Upper lobe of left lung (tissue), 6 donors: ENCODE results near the gene NIN. TPM values are rescaled to one million over a fixed set of nuclear protein-coding genes. Genes with fewer than 3 reads are reported as not detected.

Experiments
- ATAC-seq, 2 donors: fragments of 200-7000 bp; cut with Tn5 transposase; one replicate each; pipeline ENCODE4 v1.9.1; 2022; ENCODE audit warnings: mild to moderate bottlenecking in 2 of 2, moderate library complexity in 2 of 2; ENCODE audit not compliant: low FRiP score in 2 of 2
- DNase-seq, 2 donors: peaks; one replicate each; pipeline ENCODE4 v3.0.0-alpha.2; 2019 to 2020
- H3K27ac ChIP-seq, 4 donors: fragments of 200-600 bp; sonication (generic); one replicate each; pipeline ENCODE4 v1.5.1; 2016 to 2019
- H3K27me3 ChIP-seq, 4 donors: fragments of 200-600 bp; sonication (generic); one replicate each; pipeline ENCODE4 v1.5.1; 2017 to 2019
- H3K36me3 ChIP-seq, 4 donors: fragments of 200-600 bp; sonication (generic); one replicate each; pipeline ENCODE4 v1.5.1; 2016 to 2019
- H3K4me1 ChIP-seq, 4 donors: fragments of 200-600 bp; sonication (generic); one replicate each; pipeline ENCODE4 v1.5.1; 2018 to 2019
- H3K4me3 ChIP-seq, 4 donors: fragments of 200-600 bp; sonication (generic); one replicate each; pipeline ENCODE4 v1.5.1; 2017 to 2019; ENCODE audit warnings: mild to moderate bottlenecking in 2 of 4, moderate library complexity in 1 of 4
- H3K9me3 ChIP-seq, 4 donors: fragments of 200-600 bp; sonication (generic); one replicate each; pipeline ENCODE4 v1.5.1; 2018 to 2019
- EP300 ChIP-seq, 4 donors: sonication (generic); formaldehyde crosslinking; IDR thresholded peaks; one replicate each; pipeline ENCODE4 v1.5.1; 2017; ENCODE audit warnings: antibody characterized with exemption in 4 of 4, control low read depth in 2 of 4
- POLR2A ChIP-seq, 4 donors: fragments of 450-650 bp; IDR thresholded peaks; one replicate each; pipeline ENCODE4 v1.5.1; 2016 to 2017; ENCODE audit warnings: antibody characterized with exemption in 4 of 4, mild to moderate bottlenecking in 2 of 4
- POLR2AphosphoS5 ChIP-seq, 2 donors: sonication (generic); formaldehyde crosslinking; IDR thresholded peaks; one replicate each; pipeline ENCODE4 v1.5.1; 2017; ENCODE audit warnings: antibody characterized with exemption in 2 of 2
- WGBS, 2 donors: methylation state at CpG; one replicate each; pipeline ENCODE4 v1.1.5; 2017 to 2018; 5-methylcytosine and 5-hydroxymethylcytosine counted together
- total RNA-seq, 6 donors: library from RNA; depleted of rRNA in 4 of 6; stranded (reverse); fragments of >200 nt in 4 of 6; gene quantifications; one replicate each; pipeline versions ENCODE4 v1.1.0 to v1.2.1, GENCODE V29; 2016 to 2021
- TF ChIP-seq, protein P1 (sequence below), 6 experiments: fragments of 450-650 bp in 4 of 6; fragments of 200-600 bp in 2 of 6; sonication (generic) in 2 of 6; IDR thresholded peaks; one replicate each; pipeline ENCODE4 v1.5.1; 2016 to 2019; ENCODE audit warnings: antibody characterized with exemption in 6 of 6
- donor health status: DM: no; HTN: no; CAD: no; lungs with moderate emphysema.
- donor health status: DM: no; HTN: yes; CAD: no; lungs with severe emphysema.

Gene NIN
- total RNA-seq, 6 donors from 2014 or later, result 24.8 to 50.3 (median 42.2) TPM

DNA sequence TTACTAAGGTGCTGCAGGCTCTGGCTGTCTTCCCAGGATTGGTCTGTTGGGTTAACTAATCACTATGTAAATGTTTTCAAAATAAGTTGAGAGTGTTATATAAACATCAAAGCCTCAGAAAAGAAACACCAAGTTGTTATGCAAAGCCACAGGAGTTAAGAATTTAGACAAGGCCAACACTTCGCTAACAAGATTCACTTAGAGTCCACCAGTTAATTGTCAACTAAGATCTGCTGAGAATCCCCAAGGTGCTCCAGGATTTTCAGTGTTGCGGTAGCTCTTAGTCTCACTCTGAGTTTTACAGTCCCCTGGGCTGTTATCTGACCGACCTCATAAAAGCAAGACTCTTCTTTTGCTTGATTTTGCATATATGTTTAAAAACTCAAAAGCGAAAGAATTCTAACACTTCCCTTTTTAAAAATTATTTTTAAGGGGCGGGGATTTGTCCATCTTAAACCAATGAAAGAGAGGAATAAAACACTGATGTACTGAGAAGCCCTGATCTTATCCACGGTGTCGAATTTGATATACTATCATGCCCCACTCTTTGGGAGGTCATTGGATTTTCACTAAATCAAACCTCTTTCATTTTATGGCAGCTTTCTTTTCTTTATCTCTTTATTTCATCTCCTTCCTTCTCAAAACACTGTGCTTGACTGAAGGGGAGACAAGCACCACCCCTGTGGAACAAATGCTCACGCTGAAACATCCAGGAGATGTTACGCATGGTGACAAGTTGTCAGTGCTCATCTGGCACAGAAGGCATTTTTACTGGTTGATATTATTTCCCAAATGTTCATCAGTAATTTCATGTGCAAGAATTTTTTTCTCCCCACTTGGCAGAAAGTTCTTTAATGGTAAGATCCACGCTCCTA lies 7.0 kb downstream of the NIN start:
- TF ChIP-seq EP300 (IDR thresholded peaks at IDR 0.05) (no peak), POLR2AphosphoS5 (IDR thresholded peaks at IDR 0.05) (no peak), POLR2A (IDR thresholded peaks at IDR 0.05) (no peak)
- TF ChIP-seq, protein P1, sequence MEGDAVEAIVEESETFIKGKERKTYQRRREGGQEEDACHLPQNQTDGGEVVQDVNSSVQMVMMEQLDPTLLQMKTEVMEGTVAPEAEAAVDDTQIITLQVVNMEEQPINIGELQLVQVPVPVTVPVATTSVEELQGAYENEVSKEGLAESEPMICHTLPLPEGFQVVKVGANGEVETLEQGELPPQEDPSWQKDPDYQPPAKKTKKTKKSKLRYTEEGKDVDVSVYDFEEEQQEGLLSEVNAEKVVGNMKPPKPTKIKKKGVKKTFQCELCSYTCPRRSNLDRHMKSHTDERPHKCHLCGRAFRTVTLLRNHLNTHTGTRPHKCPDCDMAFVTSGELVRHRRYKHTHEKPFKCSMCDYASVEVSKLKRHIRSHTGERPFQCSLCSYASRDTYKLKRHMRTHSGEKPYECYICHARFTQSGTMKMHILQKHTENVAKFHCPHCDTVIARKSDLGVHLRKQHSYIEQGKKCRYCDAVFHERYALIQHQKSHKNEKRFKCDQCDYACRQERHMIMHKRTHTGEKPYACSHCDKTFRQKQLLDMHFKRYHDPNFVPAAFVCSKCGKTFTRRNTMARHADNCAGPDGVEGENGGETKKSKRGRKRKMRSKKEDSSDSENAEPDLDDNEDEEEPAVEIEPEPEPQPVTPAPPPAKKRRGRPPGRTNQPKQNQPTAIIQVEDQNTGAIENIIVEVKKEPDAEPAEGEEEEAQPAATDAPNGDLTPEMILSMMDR (IDR thresholded peaks at IDR 0.05), result no peak
- H3K27ac ChIP-seq, result peak overlapping the region; percentile 20 to 80 (median 50)
- peaks cover 18 to 43% (median 34%) of the 10 kb centered on the region in 4 donors for H3K4me1 ChIP-seq
- no peaks in the 10 kb centered on the region for H3K36me3 ChIP-seq
- H3K4me3 ChIP-seq, result no peak overlapping the region
- ATAC-seq, result no peak
- H3K27me3 ChIP-seq, result no peaks in the 10 kb centered on the region
- no peak for DNase-seq
- 66 to 73% methylated on average over 10 of the region's 10 CpGs for WGBS, 2 donors
- no peaks in the 10 kb centered on the region for H3K9me3 ChIP-seq

DNA sequence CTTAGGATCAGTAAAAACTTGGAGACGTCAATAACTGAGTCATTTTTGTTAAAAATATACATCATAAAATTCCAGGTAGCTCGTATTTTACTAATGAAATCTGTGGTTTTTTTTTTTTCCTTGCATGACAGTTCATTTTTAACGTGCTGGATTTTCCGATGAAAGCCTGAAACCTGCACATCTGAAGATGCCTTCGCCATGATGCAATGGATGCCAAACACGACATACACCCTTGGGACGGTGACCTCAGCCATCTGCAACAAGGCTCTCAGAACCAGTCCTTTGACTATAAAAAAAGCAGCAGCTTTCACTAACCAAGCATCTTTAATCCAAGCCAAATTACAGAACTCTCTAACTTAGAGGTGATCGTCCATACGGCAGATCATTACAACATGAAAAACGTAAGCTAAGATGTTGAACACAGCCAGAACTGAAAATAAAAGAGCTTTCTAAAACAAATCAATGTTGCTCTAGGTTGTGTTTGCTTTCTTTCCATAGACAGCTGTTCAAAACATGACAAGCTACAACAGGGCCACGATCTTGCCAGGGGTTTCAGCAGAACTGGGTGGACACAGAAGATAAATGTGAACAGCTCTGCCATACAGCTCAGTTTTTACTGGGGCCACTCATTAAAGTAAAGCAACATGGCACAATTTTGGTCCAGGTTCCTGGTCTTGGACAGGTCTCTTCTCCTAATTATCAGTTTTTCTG lies 7.8 kb downstream of the NIN start:
- Histone ChIP-seq H3K27ac (peak overlapping the region; percentile 20 to 80 (median 68)), H3K27me3 (no peaks in the 10 kb centered on the region), H3K9me3 (no peaks in the 10 kb centered on the region), H3K36me3 (no peaks in the 10 kb centered on the region), H3K4me1 (peaks cover 10 to 35% (median 31%) of the 10 kb centered on the region in 4 donors), H3K4me3 (no peak overlapping the region)
- 79 to 80% methylated on average over 11 of the region's 11 CpGs for WGBS, 2 donors
- TF ChIP-seq POLR2A (IDR thresholded peaks at IDR 0.05) (no peak), POLR2AphosphoS5 (IDR thresholded peaks at IDR 0.05) (no peak), EP300 (IDR thresholded peaks at IDR 0.05) (no peak)
- TF ChIP-seq, protein P1 (IDR thresholded peaks at IDR 0.05), result no peak
- ATAC-seq, result peak in 1 of 2 donors; percentile 55
- DNase-seq, result no peak

DNA sequence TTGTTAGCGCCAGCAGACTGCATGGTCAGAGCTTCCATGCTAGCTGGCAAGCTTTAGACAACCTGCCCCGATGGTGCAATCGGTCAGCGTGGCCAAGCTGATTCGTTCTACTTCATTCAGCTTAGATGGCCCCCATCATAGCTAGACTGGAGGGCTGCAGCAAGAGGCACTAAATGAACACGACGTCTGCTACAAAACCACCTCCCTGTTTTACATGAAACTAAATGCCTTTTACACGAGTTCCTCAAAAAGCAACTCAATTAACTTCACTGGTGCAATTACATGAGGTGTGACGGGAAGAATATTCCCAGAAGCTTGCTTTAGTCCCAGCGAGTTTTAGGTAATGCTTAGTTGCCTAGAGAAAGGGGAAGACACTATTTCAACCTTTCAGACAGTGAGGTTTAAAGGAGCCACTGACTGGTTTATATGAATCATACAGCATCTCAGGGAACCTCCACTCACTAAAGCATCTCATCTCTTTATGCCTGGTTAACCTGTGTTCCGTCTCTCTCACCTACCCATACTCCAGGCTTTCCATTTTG lies 8.4 kb downstream of the NIN start:
- no peak for DNase-seq
- Histone ChIP-seq H3K4me1 (peaks cover 9 to 33% (median 30%) of the 10 kb centered on the region in 4 donors), H3K27me3 (no peaks in the 10 kb centered on the region), H3K27ac (peak overlapping the region; percentile 29 to 80 (median 68)), H3K36me3 (no peaks in the 10 kb centered on the region), H3K9me3 (no peaks in the 10 kb centered on the region), H3K4me3 (no peak overlapping the region)
- TF ChIP-seq POLR2A (IDR thresholded peaks at IDR 0.05) (no peak), EP300 (IDR thresholded peaks at IDR 0.05) (no peak), POLR2AphosphoS5 (IDR thresholded peaks at IDR 0.05) (no peak)
- TF ChIP-seq, protein P1 (IDR thresholded peaks at IDR 0.05), result no peak
- ATAC-seq, result peak in 1 of 2 donors; percentile 55
- WGBS, 2 donors, result 78 to 84% methylated on average over 11 of the region's 11 CpGs

DNA sequence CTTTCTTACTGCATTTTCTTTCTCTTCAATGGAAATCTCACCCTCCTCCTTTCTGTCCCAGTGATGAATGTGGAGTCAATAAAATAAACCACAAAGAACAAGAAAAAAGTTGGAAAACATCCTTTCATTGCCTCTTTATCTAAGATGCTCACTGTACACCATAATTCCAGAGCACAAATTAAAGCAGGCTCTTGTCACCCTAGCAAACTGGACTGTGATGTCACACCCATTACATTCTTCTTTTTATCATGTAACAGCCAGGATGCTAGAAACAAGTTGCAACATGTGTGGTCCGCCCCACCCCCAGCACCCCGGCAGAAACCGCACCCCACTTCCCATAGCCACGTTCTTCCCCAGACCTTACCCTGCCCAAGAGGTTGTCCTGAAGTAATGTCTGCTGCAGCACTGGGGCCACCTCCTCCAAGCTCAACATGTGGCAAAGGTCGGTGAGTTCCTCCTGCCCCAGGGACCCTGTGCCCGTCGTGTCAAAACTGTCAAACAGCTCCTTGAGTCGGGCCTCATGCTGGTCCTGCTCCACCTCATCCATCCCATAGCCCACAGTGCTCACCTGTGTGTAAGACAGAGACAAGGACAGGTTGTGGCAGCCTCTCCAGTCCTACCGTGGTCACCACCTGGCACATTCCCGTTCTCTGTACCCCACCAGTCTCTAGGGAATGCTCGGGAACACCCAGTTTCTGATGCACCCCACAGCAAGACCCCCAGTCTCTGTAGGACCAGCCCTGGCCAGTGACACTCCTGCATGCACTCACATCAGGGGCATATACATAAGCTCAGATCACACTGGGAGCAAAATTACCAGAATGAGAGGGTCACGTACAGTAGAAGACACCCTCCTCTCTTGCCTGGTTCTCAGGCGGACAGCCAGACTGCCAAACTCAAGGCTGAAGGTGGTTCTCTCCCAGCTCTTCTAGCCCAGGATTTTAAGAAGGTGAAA lies 9.2 kb downstream of the NIN start:
- 54 to 69% methylated on average over 10 to 13 of the region's 13 CpGs for WGBS, 2 donors
- ATAC-seq, result peak; percentile 72 to 79
- H3K27ac ChIP-seq, result peak overlapping the region; percentile 29 to 80 (median 68)

More for the DNA sequence above, 9.2 kb downstream of the NIN start:
- no peaks in the 10 kb centered on the region for H3K9me3 ChIP-seq
- H3K36me3 ChIP-seq, result no peaks in the 10 kb centered on the region
- peak; percentile 70 to 75 for DNase-seq
- no peak overlapping the region for H3K4me3 ChIP-seq
- no peaks in the 10 kb centered on the region for H3K27me3 ChIP-seq
- peaks cover 12 to 33% (median 32%) of the 10 kb centered on the region in 4 donors for H3K4me1 ChIP-seq
- TF ChIP-seq POLR2AphosphoS5 (IDR thresholded peaks at IDR 0.05) (peak in 1 of 2 donors; percentile 7), POLR2A (IDR thresholded peaks at IDR 0.05) (no peak), EP300 (IDR thresholded peaks at IDR 0.05) (no peak)
- TF ChIP-seq, protein P1 (IDR thresholded peaks at IDR 0.05), result peak in 1 of 6 experiments; percentile 4
